Right cardiac atrium (tissue), 5 donors: Measurements from ENCODE around the gene ASMTL. TPM values are rescaled to one million over a fixed set of nuclear protein-coding genes. Genes with fewer than 3 reads are reported as not detected.
"Not testable (repeated sequence)": the region's sequence is repeated elsewhere in the genome, so short reads cannot be mapped to it uniquely, and the experiment has no call there.

Experiments
- ATAC-seq, 2 donors: fragments of 200-7000 bp; cut with Tn5 transposase; one replicate each; pipeline versions ENCODE4 v1.8.0 to v1.9.1; 2020; ENCODE audit warnings: moderate library complexity in 2 of 2, mild to moderate bottlenecking in 1 of 2
- DNase-seq, 3 donors: peaks; one replicate each; pipeline ENCODE4 v3.0.0-alpha.2; 2020
- H3K27ac ChIP-seq: one replicate; pipeline ENCODE4 v1.5.1; 2013; ENCODE audit warnings: mild to moderate bottlenecking, low read length, control low read depth, moderate library complexity
- H3K27me3 ChIP-seq: one replicate; pipeline ENCODE4 v1.6.1; 2013; ENCODE audit not compliant: control insufficient read depth, insufficient read depth
- H3K4me1 ChIP-seq: one replicate; pipeline ENCODE4 v1.6.1; 2013; ENCODE audit warnings: low read length; ENCODE audit not compliant: control insufficient read depth, insufficient read depth
- H3K4me3 ChIP-seq: one replicate; pipeline ENCODE4 v1.5.1; 2013; ENCODE audit warnings: low read length, control low read depth
- H3K9me3 ChIP-seq: one replicate; pipeline ENCODE4 v1.6.1; 2013; ENCODE audit warnings: low read length; ENCODE audit not compliant: control insufficient read depth
- WGBS: extraction: QIAGEN DNeasy Blood & Tissue Kit; methylation state at CpG from one replicate; pipeline ENCODE4 v1.1.7; 2013; 5-methylcytosine and 5-hydroxymethylcytosine counted together
- intact Hi-C, 4 donors: fragments of 100-400 bp; cut with DNase I; formaldehyde crosslinking; loops; one replicate each; pipeline versions ENCODE4 v1.11.0 to v1.14.0; 2022 to 2023
- polyA plus RNA-seq: library from polyadenylated mRNA; stranded (reverse); fragments of 200-250 nt; gene quantifications from one replicate; pipeline ENCODE4 v1.2.3, GENCODE V29; 2013
- total RNA-seq, 4 donors: library from RNA; stranded (reverse); fragmentation: NEBNext Ultra II Directional; extraction: Animal tissue kit (Norgen Biotek cat#: 25700); gene quantifications; one replicate each; pipeline ENCODE4 v1.2.1, GENCODE V29; 2021
- donor health status: healthy with polysubstance abuse.
- donor health status: DM: no; HTN: yes; CAD: no.
- donor health status: DM: no; HTN: no; CAD: no.
- donor health status: DM: no; HTN: yes; CAD: no; lungs with severe emphysema.
- donor health status: DM: yes; HTN: yes; CAD: no.

The ASMTL gene
- total and polyA plus RNA-seq, 5 donors, result 27.7 to 34.4 (median 34.1) TPM

- Histone ChIP-seq H3K4me3 (no peak overlapping the region), H3K4me1 (no peaks in the 10 kb centered on the region), H3K27me3 (no peaks in the 10 kb centered on the region), H3K9me3 (no peaks in the 10 kb centered on the region), H3K27ac (no peak overlapping the region)
- intact Hi-C loops, result no loop called here
- peak in 1 of 3 donors; percentile 26 for DNase-seq
- WGBS, result 97% methylated on average over 32 of the region's 32 CpGs
- no peak for ATAC-seq
Measured at GRCh38 chrX:1427756-1428155, 25.0 kb downstream of the ASMTL start.

- ATAC-seq, H3K27me3 ChIP-seq, intact Hi-C loops, H3K9me3 ChIP-seq, H3K4me3 ChIP-seq, H3K27ac ChIP-seq, H3K4me1 ChIP-seq: not testable (repeated sequence)
- WGBS, result 93% methylated on average over 16 of the region's 16 CpGs
- DNase-seq, result peak in 1 of 3 donors; percentile 9
Measured at GRCh38 chrX:1426321-1426720, 26.4 kb downstream of the ASMTL start.

GRCh38 chrX:1425381-1425780 is 27.3 kb downstream of the ASMTL start:
- Histone ChIP-seq H3K4me1 (no peaks in the 10 kb centered on the region), H3K9me3 (peaks cover 2% of the 10 kb centered on the region), H3K27ac (no peak overlapping the region), H3K27me3 (no peaks in the 10 kb centered on the region), H3K4me3 (no peak overlapping the region)
- intact Hi-C loops, result no loop called here
- ATAC-seq, result no peak
- WGBS, result 88% methylated on average over 10 of the region's 10 CpGs
- peak in 1 of 3 donors; percentile 37 for DNase-seq

- Histone ChIP-seq H3K9me3 (peaks cover 2% of the 10 kb centered on the region), H3K4me3 (no peak overlapping the region), H3K4me1 (no peaks in the 10 kb centered on the region), H3K27ac (no peak overlapping the region), H3K27me3 (no peaks in the 10 kb centered on the region)
- ATAC-seq, result no peak
- intact Hi-C loops, result no loop called here
- peak in 1 of 3 donors; percentile 13 for DNase-seq
- 88% methylated on average over 9 of the region's 9 CpGs for WGBS
Measured at GRCh38 chrX:1424147-1424851, 28.4 kb downstream of the ASMTL start.

GRCh38 chrX:1423215-1423614 is 29.5 kb downstream of the ASMTL start:
- ATAC-seq (no peak), DNase-seq (peak in 1 of 3 donors; percentile 4)
- no peak overlapping the region for H3K27ac ChIP-seq
- H3K27me3 ChIP-seq, result no peaks in the 10 kb centered on the region
- 74% methylated on average over 2 of the region's 2 CpGs for WGBS
- intact Hi-C loops, result no loop called here
- H3K9me3 ChIP-seq, result peaks cover 2% of the 10 kb centered on the region
- H3K4me1 ChIP-seq, result no peaks in the 10 kb centered on the region
- no peak overlapping the region for H3K4me3 ChIP-seq

GRCh38 chrX:1422135-1422465 is 30.6 kb downstream of the ASMTL start:
- H3K9me3 ChIP-seq, result peaks cover 2% of the 10 kb centered on the region
- intact Hi-C loops, result no loop called here
- 96% methylated on average over 4 of the region's 4 CpGs for WGBS

GRCh38 chrX:1421433-1422134 is 31.1 kb downstream of the ASMTL start:
- Histone ChIP-seq H3K4me1 (no peaks in the 10 kb centered on the region), H3K27ac (no peak overlapping the region), H3K4me3 (no peak overlapping the region), H3K27me3 (no peaks in the 10 kb centered on the region), H3K9me3 (peaks cover 2% of the 10 kb centered on the region)
- 98% methylated on average over 19 of the region's 19 CpGs for WGBS
- intact Hi-C loops, result no loop called here
- DNase-seq (peak in 1 of 3 donors; percentile 5), ATAC-seq (no peak)

More at GRCh38 chrX:1422135-1422465, 30.6 kb downstream of the ASMTL start:
- Histone ChIP-seq H3K27ac (no peak overlapping the region), H3K4me1 (no peaks in the 10 kb centered on the region), H3K27me3 (no peaks in the 10 kb centered on the region), H3K4me3 (no peak overlapping the region)
- ATAC-seq (no peak), DNase-seq (peak in 1 of 3 donors; percentile 6)

- WGBS, result 50% methylated on average over 14 of the region's 14 CpGs
- H3K9me3 ChIP-seq, result peaks cover 2% of the 10 kb centered on the region
- no peaks in the 10 kb centered on the region for H3K27me3 ChIP-seq
- peak in 2 of 3 donors; percentile 50 to 55 for DNase-seq
- intact Hi-C loops, result no loop called here
- H3K4me3 ChIP-seq, result no peak overlapping the region
- ATAC-seq, result peak; percentile 7 to 13
- no peaks in the 10 kb centered on the region for H3K4me1 ChIP-seq
- no peak overlapping the region for H3K27ac ChIP-seq
Measured at GRCh38 chrX:1420371-1420770, 32.3 kb downstream of the ASMTL start.

GRCh38 chrX:1419545-1420355 is 33.0 kb downstream of the ASMTL start:
- intact Hi-C loops, result no loop called here
- H3K27me3 ChIP-seq, result no peaks in the 10 kb centered on the region
- H3K27ac ChIP-seq, result no peak overlapping the region
- WGBS, result 87% methylated on average over 19 of the region's 19 CpGs
- no peak overlapping the region for H3K4me3 ChIP-seq
- peak in 2 of 3 donors; percentile 36 to 47 for DNase-seq
- H3K4me1 ChIP-seq, result no peaks in the 10 kb centered on the region
- peaks cover 2% of the 10 kb centered on the region for H3K9me3 ChIP-seq
- peak in 1 of 2 donors; percentile 3 for ATAC-seq

GRCh38 chrX:1418901-1419544 is 33.7 kb downstream of the ASMTL start:
- H3K27ac ChIP-seq, result no peak overlapping the region
- no peaks in the 10 kb centered on the region for H3K27me3 ChIP-seq
- DNase-seq (peak in 2 of 3 donors; percentile 58 to 63), ATAC-seq (peak; percentile 13 to 17)
- no peaks in the 10 kb centered on the region for H3K4me1 ChIP-seq
- no peak overlapping the region for H3K4me3 ChIP-seq
- H3K9me3 ChIP-seq, result peaks cover 2% of the 10 kb centered on the region
- 95% methylated on average over 29 of the region's 29 CpGs for WGBS
- intact Hi-C loops, result no loop called here
